GM12892 (cell line): ENCODE results near the gene SIK2.

ENCODE experiments used
- POLR2A ChIP-seq: IDR thresholded peaks from 2 replicates; pipeline ENCODE4 v1.6.1; 2011; ENCODE audit warnings: low read depth, low read length, control low read depth
- POLR2AphosphoS5 ChIP-seq: IDR thresholded peaks from 2 replicates; pipeline ENCODE4 v1.6.1; 2011; ENCODE audit warnings: low read depth, low read length, control low read depth

DNA sequence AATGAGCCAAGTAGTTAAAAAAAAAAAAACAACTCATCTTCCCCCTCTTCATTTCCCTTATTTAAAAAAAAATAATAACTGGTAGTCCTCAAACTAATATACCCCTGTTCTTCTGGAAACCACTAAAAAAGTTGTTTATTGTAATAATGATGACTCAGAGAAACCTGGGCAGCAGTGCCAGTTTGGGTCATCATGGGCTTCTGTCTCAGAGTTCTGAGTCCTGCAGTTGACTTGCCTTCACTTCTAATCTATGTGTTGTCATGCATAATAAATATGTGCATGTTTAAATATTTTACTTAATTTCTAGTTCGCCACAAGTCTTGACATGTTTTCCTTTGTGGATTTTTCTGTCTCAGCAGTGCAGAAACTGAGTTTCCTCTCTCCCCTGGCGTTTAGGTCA lies 117.1 kb downstream of the SIK2 start:
- no peak for TF ChIP-seq POLR2AphosphoS5
- no peak for TF ChIP-seq POLR2A
